Measurements from ENCODE around the gene ZFYVE26.

- TF ChIP-seq CTCF (IDR thresholded peaks at IDR 0.05) (no peak), POLR2A (IDR thresholded peaks at IDR 0.05) (no peak)
Observed at GRCh38 chr14:67756496-67756895, 59.9 kb downstream of the ZFYVE26 start.

All from uterus (tissue), 2 donors.